HG03521 (cell line): Measurements from ENCODE around the gene SLC45A1.

Experiments
- ATAC-seq: cut with Tn5 transposase; IDR thresholded peaks from one replicate; pipeline ENCODE4 v1.9.1; 2021; ENCODE audit warnings: mild to moderate bottlenecking, moderate library complexity; ENCODE audit not compliant: unreplicated experiment

The SLC45A1 gene

DNA sequence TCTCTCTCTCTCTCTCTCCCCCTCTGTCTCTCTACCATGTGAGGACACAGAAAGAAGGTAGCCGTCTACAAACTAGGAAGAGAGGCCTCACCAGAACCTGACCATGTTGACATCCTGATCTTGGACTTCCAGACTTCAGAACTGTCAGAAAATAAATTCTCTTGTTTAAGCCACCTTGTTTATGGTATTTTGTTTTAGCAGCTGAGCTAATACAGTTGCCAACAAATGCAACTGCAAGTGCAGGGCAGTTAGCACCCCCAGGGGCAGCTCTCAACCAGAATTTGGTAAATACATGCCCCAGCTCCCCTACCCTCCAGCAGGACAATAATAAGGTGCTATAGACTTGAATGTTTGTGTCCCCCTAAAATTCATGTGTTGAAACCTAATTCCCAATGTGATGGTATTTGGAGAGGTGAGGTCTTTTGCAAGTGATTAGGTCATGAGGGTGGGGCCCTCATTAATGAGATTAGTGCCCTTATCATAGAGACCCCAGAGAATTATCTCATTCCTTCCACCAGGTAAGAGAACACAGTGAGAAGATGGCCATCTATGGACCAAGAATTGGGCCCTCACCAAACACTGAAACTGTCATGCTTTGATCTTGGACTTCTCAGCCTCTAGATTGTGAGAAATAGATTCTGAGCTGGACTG, 6.7 kb upstream of the SLC45A1 start:
- ATAC-seq = no peak

DNA sequence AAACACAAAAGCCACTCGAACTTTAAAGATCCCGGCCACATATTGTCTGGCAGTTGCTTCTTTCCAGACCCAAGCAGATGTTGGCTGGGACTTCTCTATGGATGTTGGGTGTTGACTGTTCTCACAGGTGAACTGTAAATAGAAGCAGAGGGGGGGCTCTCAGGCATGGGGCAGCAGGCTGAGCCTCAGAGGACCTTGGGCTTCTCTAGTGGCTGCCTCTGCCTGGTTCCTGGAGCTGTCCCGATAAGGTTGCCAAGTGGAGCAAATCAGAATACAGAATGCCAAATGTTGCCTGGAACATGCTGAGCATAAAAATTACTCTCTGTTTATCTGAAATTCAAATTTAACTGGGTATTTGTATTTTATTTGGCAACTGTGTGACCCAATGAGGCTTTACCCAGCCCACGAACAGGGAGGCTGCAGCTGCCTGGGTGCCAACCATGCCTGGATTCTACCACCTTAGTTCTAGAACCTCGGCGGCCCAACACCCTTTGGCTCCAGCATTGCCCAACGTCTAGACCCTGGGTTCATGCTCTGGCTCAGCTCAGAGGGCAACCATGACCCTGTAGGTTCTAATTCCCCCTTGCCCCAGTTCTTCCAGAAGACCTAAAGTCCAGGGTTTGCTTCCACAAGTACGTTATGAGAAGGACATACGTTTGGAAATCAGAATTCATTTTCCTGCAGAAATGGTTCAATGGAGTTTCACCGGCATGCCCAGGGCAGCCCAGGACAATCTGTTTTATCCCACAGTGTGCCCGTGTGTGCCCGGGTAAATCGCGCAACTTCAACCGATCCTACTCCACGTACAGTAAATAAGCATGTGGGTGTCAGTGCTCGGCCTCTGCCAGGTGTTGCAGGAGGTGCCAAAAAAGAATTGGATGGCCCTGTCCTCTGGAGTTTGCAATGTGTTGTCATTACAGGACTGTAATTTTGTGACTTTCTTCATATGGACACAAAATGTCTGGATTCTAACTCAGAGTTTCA, 5.4 kb upstream of the SLC45A1 start:
- ATAC-seq = no peak

DNA sequence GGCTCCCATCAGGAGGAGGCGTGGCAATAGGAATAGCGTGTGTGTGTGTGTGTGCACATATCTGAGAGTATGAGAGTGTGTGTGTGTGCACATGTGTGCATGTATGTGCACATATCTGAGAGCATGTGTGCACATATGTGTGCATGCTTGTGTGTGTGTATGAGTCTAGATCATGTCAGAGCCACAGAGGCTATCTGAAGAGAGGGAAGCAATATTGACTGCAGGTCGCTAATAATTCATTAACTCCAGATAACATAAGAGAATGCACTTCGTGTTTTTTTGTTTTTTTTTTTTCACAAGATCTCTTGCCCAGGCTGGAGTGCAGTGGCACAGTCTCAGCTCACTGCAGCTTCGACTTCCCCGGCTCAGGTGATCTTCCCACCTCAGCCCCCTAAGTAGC, 4.7 kb upstream of the SLC45A1 start:
- no peak for ATAC-seq

DNA sequence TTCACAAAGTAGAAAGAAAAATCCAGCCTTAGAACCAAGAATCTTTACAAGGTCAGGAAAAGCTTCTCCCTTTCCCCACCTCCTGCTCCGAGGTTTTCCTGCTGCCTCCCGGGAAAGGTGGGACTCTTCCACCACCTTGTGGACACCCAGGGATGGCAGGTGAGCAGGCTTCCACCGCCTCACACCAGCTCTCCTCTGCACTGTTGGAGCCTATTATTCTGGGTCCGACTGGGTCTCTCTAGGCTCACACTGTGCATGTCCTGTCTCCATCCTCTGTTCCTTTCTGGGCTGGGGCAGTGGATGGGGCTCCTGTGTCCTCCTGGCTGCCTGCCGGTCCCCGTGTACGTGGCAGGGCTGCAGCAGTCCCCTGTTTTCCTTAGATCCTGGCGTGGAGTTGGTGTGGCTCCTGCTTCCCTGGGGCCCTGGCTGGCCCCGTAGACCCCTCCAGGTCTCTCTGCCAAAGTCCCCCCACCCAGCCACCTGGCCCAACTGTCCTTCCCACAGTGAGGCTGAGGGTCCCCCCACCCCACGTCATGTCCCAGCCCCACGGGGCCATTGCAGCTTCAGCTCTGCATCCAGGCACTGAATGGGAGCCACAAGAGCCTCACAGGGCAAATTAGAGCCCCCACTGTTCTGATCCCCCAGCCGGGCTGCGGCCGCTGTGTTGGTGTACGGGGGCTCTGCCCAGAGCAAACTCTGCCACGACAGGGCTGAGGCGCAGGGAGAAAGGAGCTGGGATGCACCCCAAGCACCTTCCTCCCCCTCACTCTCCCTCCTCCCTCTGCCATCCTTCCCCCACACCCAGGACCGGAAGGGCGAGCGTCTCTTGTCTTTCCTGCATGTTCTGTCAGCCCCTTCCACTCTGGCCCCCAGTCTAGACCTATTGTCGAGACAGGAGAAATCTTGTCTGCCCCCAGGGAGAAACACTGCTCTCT, 3.3 kb upstream of the SLC45A1 start:
- no peak for ATAC-seq

DNA sequence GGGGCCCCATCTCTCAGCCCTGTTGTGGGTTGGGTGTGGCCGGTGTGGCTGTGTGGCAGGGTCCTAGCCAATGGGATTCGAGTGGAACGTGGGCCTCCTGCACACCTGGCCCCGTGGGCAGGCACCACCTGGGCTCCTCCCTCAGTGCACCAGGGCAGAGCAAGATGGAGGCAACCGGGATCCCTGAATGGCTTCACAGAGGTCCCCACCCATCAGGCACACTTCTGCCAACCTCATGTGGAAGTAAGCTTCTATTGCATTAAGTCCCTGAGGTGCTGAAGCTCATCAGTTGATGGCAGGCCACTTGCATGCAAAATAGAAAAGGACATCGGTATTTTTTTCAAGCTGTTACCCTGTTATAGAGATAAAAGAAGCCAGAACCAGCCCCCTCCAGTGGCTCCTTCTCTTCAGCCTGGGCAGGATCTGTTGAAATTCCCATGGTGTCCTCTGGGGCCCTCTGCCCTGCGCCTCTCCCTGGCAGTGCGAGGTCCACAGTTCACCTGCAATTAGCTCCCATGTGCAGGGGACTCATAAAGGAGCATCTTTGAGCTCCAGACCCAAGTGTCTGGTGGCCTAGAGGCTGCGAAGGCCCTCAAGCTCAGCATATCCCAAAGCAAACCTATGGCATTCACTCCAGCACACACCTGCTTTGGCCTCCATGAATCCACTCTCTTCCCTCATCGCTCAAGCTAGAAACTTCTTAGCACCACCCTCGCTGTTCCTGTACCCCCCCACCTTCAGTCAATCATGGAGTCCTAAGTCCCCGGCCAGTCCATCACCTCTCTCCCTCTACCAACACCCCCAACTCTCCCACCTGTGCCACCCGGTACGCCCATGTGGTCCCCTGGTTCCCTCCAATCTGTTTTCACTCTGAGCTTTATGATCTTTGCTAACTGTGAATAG, 2.1 kb upstream of the SLC45A1 start:
- no peak for ATAC-seq

DNA sequence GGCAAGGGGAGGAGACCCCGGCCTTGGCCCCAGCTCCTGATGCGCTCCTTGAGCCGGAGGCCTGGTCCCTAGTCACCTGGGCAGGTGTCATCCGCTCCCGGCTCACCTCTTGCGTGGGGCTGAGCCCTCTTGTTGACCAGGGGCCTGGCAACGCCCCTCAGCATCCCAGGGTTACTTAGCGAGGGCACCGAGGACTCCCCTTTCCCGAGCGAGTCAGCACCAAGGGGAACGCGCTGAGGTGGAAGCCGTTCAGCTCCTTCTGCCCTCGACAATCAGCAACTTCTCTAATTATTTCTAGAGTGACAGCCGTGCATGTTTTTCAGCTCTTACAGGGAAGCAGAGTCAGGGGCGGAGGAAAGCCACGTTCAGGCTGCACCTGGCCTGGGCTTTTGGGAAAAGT, 522 bp downstream of the SLC45A1 start:
- no peak for ATAC-seq

DNA sequence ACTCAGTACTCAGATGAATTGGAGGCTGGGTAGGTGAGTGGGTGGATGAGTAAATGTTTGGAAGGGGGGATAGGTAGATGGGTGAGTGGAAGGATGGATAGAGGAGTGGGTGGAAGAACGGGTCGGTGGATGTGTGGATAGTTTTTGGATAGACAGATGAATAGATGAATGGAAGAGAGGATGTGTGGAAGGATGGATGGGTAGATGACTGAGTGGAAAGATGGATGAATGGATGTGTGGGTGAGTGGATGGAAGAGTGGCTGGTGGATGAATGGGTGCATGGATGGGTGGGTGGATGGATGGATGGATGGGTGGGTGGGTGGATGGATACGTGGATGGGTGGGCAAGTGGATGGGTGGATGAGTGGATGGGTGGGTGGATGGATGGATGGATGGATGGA, 3.7 kb downstream of the SLC45A1 start:
- no peak for ATAC-seq

DNA sequence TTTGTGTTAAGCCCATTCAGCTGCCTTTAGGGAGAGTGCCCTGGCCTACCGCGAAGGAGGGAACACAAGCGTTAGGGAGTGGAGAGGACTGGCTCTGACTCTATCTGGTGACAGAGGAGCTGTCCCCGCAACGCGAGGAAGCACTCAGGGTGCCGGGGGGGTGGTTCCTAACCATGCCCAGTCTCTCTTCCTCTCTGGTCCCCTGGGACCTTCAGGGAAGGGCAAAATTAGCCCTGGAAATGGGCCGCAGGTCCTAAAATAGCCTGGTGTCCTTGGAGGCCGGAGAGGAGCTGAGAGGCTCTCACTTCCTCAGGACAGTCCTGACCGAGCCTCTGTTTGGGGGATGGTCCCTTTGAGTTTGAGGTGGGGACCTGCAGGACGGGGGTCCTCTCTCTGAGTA, 5.8 kb downstream of the SLC45A1 start:
- ATAC-seq = no peak

DNA sequence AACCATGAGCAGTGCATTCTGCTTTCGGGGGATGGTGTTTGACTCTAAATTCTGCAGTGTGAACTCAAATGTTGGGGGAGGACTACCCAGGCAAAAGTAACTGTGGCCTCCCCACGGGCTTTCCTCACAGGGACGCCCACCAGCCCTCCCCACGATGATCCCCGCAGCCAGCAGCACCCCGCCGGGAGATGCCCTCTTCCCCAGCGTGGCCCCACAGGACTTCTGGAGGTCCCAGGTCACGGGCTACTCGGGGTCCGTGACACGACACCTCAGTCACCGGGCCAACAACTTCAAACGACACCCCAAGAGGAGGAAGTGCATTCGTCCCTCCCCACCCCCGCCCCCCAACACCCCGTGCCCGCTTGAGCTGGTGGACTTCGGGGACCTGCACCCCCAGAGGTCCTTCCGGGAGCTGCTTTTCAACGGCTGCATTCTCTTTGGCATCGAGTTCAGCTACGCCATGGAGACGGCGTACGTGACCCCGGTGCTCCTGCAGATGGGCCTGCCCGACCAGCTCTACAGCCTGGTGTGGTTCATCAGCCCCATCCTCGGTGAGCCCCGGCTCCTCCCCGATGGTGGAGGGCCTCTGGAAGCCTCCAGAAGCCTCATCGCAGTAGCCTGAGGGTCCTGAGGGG, 6.4 kb downstream of the SLC45A1 start:
- no peak for ATAC-seq

DNA sequence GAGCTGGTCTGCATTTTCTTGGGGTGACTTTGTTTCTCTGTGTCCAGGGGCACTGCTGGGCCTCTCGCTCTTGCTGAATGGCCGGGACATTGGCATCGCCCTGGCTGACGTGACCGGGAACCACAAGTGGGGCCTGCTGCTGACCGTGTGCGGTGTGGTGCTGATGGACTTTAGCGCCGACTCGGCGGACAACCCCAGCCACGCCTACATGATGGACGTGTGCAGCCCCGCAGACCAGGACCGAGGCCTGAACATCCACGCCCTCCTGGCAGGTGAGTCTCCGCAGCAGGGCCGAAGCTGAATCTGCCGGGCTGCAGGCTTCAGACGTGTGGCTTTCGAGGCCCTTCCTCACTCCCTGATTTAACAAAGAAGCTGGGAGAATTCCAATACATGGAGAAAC, 7.9 kb downstream of the SLC45A1 start:
- ATAC-seq = no peak

DNA sequence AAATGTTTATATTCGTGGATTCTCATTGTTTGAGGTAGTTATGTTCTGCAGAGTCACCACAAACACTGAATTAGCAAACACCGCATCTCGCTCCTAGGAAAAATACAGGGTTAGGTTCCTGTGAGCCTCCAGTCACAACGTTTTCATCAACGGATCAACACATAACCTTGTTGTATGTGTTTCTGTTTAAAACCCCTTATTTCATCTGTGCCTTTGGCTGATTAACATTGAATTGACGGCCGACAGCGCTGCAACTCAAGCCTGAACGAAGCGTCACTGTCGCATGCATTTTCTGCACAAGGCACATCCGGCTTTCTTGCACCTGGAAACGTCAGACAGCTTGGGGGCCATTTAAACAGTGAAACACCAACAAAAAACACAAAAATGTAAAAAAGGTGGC, 8.4 kb downstream of the SLC45A1 start:
- ATAC-seq = no peak

DNA sequence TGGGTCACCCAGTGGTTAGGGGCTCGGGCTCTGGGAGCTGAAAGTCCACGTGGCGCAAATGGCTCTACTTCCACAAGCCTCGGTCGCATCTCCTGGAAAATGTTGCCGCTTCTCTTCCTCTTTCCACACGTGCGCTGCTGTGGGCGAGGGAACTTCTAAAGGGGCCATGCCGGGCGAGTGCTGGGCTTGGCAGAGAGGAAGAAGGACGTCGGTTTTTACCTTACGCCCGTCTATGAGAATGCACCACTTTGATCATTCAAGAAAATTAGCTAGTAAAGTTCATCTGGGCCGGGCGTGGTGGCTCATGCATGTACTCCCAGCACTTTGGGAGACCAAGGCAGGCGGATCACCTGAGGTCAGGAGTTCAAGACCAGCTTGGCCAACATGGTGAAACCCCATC, 10.4 kb downstream of the SLC45A1 start:
- ATAC-seq = no peak

DNA sequence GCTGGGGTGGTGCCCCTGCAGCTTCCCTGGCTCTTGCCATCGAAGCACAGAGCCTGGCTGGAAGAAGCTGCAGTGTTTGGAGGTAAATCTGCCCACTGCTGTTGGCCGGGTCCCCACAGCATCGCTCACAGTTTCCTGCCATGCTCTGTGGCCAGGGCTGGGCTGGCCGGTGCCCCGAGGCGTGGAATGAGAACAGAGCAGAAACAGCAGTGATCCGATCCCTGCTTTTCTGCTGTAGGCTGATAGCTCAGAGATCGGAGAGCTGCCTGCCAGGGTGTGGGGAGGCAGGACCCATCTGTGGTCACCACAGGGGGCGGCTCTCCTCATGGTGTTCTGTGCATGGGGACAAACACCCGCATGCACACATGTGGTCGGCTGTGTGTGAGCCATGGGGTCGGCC, 11.5 kb downstream of the SLC45A1 start:
- ATAC-seq = no peak

DNA sequence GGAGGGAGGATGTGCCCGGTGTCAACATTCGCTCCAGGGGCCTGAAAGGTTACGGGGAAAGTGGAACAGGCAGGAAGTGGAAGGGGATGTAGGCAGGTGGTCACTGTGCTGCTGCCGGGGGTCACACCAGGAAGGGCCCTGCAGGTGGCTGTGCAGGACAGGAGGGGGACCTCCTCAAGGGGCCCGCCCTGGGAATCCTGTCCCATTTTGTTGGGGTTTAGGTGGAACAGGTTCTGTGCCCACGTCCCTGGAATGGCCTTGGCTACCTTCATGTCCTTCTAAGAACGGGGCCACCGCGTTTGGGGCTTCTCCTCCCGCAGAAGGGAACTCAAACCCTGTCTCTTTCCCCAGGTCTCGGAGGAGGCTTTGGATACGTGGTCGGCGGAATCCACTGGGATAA, 11.9 kb downstream of the SLC45A1 start:
- no peak for ATAC-seq

DNA sequence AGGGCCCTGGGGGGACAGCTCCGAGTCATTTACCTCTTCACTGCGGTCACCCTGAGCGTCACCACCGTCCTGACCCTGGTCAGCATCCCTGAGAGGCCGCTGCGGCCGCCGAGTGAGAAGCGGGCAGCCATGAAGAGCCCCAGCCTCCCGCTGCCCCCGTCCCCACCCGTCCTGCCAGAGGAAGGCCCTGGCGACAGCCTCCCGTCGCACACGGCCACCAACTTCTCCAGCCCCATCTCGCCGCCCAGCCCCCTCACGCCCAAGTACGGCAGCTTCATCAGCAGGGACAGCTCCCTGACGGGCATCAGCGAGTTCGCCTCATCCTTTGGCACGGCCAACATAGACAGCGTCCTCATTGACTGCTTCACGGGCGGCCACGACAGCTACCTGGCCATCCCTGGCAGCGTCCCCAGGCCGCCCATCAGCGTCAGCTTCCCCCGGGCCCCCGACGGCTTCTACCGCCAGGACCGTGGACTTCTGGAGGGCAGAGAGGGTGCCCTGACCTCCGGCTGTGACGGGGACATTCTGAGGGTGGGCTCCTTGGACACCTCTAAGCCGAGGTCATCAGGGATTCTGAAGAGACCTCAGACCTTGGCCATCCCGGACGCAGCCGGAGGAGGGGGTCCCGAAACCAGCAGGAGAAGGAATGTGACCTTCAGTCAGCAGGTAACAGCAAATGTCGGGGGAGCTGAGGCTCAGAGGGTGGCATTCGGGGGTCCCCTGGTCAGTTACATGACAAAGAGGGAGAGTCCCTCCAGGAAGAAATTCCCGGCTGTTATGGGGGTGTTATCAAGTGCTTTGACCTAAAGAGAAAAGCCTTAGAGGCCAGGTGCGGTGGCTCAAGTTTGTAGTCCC, 12.6 kb downstream of the SLC45A1 start:
- ATAC-seq = no peak

DNA sequence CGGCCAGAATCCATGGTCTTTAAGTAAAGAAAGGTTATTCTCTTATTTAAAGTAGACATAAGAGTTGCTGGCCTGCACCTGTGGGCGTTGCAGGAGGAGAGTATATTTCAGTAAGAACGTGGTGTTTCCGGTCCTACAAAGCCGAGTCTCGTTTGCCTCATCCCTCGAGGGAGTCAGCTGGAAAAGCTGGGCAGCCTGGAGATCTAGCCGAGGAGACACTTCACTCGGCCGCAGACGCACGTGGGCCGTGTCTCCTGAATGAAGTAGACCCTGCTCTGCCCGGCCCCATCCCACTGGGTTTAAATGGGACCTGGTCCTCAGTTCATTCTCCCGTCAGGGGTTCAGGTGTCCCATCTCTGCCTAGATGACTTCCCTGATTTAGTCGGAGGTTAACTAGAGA, 14.9 kb downstream of the SLC45A1 start:
- no peak for ATAC-seq

DNA sequence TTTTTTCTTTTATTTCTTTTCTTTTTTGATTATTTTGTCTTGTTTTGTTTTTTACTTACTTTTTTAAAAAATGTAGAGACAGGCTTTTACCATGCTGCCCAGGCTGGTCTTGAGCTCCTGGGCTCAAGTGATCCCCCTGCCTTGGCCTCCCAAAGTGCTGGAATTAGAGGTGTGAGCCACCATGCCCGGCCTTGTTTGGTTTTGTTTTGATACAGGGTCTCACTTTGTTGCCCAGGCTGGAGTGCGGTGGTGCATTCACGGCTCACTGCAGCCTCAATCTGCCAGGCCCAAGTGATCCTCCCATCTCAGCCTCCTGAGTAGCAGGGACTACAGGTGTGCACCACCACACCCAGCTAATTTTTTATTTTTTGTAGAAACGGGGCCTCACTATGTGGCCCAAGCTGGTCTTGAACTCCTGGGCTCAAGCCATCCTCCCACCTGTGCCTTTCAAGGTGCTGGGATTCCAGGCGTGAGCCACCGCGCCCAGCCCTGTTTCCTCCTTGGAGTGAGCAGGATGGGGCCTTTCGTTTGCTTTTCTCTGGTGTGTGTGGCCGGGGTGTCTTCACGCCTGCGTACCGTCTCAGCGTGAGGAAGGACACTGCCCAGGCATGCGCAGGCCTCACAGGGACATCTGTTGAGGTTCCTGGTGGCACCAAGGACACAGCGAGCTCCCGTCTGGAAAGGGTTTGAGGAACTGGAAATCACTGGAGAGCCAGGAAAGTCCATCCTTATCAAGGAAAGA, 15.5 kb downstream of the SLC45A1 start:
- no peak for ATAC-seq
